Measurements from ENCODE around the gene ZNF780A. TPM values are rescaled to one million over a fixed set of nuclear protein-coding genes. Genes with fewer than 3 reads are reported as not detected.
A peak's percentile ranks its signal among the peaks of the same experiment; 100 is the strongest.

Gene ZNF780A
- total RNA-seq, 1 donor from 2014 or later = 23.8 TPM

DNA sequence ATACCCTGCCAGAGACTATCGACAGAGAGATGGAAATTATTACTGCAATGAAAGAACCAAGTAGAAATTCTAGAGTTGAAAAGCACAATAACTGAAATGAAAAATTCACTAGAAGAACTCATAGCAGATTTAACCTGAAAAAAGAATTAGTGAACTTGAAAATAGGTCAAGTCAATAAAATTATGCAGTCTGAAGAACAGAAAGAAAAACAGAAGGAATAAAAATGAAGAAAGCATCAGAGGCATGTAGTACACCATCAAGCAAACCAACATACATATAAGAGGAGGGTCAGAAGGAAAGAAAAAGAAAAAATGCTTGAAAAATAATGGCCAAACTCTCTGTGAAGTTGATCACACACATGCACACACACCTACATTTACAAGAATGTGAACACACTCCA is 31.1 kb downstream of the ZNF780A start:
- H3K4me3 Mint-ChIP-seq = no peak overlapping the region
- no peak overlapping the region for H3K27ac Mint-ChIP-seq
- TF ChIP-seq, protein P1, sequence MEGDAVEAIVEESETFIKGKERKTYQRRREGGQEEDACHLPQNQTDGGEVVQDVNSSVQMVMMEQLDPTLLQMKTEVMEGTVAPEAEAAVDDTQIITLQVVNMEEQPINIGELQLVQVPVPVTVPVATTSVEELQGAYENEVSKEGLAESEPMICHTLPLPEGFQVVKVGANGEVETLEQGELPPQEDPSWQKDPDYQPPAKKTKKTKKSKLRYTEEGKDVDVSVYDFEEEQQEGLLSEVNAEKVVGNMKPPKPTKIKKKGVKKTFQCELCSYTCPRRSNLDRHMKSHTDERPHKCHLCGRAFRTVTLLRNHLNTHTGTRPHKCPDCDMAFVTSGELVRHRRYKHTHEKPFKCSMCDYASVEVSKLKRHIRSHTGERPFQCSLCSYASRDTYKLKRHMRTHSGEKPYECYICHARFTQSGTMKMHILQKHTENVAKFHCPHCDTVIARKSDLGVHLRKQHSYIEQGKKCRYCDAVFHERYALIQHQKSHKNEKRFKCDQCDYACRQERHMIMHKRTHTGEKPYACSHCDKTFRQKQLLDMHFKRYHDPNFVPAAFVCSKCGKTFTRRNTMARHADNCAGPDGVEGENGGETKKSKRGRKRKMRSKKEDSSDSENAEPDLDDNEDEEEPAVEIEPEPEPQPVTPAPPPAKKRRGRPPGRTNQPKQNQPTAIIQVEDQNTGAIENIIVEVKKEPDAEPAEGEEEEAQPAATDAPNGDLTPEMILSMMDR (IDR thresholded peaks at IDR 0.05) = no peak
- ATAC-seq (ENCODE audit: low read depth) (no peak), DNase-seq (no peak)
- peaks cover 23% of the 10 kb centered on the region for H3K4me1 Mint-ChIP-seq
- intact Hi-C loops (cut with micrococcal nuclease) = no loop called here
- peaks cover 6% of the 10 kb centered on the region for H3K27me3 Mint-ChIP-seq
- ChIA-PET POLR2A (no interaction called here), CTCF (no interaction called here)
- peaks cover 18% of the 10 kb centered on the region for H3K36me3 Mint-ChIP-seq (ENCODE audit: low read depth)
- H3K9me3 Mint-ChIP-seq = peaks cover 26% of the 10 kb centered on the region

DNA sequence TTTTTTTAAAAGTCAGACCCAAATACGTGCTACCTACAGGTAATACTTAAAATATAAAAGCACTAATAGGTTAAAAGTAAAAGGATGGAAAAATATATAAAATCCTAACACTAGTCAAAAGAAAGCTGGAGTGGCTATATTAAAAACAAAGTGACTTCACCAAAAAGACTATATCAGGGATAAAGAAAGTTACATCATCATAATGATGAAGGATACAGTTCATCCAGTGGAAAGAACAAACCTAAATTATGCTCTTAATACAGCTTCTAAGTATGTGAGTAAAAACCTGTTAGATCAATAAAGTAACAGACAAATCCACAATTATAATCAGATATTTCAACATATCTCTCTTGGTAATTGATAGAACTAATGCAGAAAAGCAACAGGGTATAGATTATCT is 33.6 kb downstream of the ZNF780A start:
- DNase-seq = no peak
- POLR2A ChIA-PET = interaction anchor here (2.3 to 2.8 kb wide), 2 partner anchors 33 to 60 kb away, joined by 19 to 22 read pairs; partner anchors contain the start of genes ZNF546 and ZNF780A
- H3K4me1 Mint-ChIP-seq = peaks cover 45% of the 10 kb centered on the region
- H3K9me3 Mint-ChIP-seq = peaks cover 21% of the 10 kb centered on the region
- no peak for ATAC-seq (ENCODE audit: low read depth)
- peak overlapping the region; percentile 100 for H3K4me3 Mint-ChIP-seq
- no peak overlapping the region for H3K27ac Mint-ChIP-seq
- TF ChIP-seq, protein P1 (IDR thresholded peaks at IDR 0.05) = no peak
- intact Hi-C loops (cut with micrococcal nuclease) = no loop called here
- H3K36me3 Mint-ChIP-seq (ENCODE audit: low read depth) = peaks cover 21% of the 10 kb centered on the region
- H3K27me3 Mint-ChIP-seq = peaks cover 6% of the 10 kb centered on the region
- CTCF ChIA-PET = interaction anchor here (2.8 kb wide), 1 partner anchor 86 kb away, joined by 8 read pairs; the partner anchor contains the start of gene PSMC4

DNA sequence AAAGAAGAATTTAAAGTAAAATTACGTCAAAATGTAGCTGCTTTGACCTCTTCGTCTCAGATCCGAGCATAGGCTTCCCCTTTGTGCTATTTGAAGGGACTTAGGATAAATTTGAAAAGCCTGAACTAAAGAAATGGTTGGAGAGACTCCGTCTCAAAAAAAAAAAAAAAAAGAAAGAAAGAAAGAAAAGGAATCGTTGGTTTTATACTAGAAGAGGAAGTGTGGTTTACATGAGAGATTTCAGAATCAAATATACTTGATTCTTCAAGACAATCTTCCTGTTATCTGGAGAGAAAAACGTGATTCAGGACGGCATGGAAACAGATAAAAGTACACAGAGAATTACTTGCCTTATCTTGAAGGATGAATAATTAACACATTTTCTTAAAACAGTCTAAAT is 34.2 kb downstream of the ZNF780A start:
- Mint-ChIP-seq H3K27me3 (peaks cover 6% of the 10 kb centered on the region), H3K4me3 (peak overlapping the region; percentile 100), H3K36me3 (ENCODE audit: low read depth) (peaks cover 23% of the 10 kb centered on the region), H3K27ac (peak overlapping the region; percentile 98), H3K9me3 (peaks cover 23% of the 10 kb centered on the region), H3K4me1 (peaks cover 48% of the 10 kb centered on the region)
- POLR2A ChIA-PET = interaction anchor here (0.7 to 2.8 kb wide), 9 partner anchors 10 to 409 kb away, joined by 3 to 22 read pairs (median 4); partner anchors contain the start of genes AKT2, BLVRB, PSMC4 and ZNF546
- DNase-seq (no peak), ATAC-seq (ENCODE audit: low read depth) (no peak)
- intact Hi-C loops (cut with micrococcal nuclease) = loop anchor here (1.0 kb wide), 3 partner anchors 34 to 85 kb away; partner anchors contain the start of genes PSMC4, ZNF546 and ZNF780A
- CTCF ChIA-PET = interaction anchor here (1.7 to 2.8 kb wide), 2 partner anchors 85 to 87 kb away, joined by 5 to 8 read pairs; partner anchors contain the start of gene PSMC4
- TF ChIP-seq, protein P1 (IDR thresholded peaks at IDR 0.05) = no peak

DNA sequence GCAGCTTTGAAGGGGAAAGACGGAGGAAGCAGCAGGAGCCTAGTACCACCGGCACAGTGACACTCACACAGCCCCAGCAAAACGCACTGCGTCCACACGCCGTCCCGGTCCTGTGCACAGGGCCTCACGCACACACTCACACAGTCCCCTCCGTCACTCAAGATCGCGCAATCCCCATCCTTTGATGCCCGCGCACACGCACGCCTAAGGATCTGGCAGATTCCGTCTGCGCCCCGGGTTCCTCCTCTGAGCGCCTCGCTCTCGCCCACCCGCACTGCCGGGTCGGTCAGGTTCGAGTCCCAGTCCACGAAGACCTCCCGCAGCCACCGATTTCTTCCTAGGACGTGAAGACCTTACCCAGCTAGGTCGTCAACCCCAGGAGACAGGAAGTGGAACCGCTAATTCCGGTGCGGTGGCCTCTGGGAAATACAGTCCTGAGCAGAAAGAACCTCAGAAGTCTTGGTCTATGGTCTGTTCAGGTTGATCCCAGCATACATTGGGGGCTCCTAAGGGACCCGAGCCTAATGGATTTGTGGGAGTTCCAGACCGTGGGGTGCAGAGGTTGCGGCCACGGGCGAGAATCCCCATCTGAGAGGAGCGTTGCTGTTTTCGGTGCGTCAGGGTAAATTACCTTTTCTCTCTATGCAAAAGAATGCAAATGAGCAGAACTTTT is 34.8 kb downstream of the ZNF780A start, which contains the start of gene ZNF780B:
Gene ZNF780B (minus strand): TSS at position 400 of the 673 bp plus-strand sequence. CDS start 5,899 bp downstream, outside the sequence.
- TF ChIP-seq, protein P1 (IDR thresholded peaks at IDR 0.05) = no peak
- peak; percentile 67 for DNase-seq
- peak within 1 kb of the TSS; percentile 98 for H3K27ac Mint-ChIP-seq
- H3K27me3 Mint-ChIP-seq = peaks cover 6% of the 10 kb centered on the region
- ChIA-PET POLR2A (interaction anchor here (0.5 to 2.8 kb wide), 10 partner anchors 10 to 410 kb away, joined by 3 to 22 read pairs (median 4); partner anchors contain the start of genes AKT2, BLVRB, PSMC4 and ZNF546), CTCF (interaction anchor here (1.7 to 2.8 kb wide), 2 partner anchors 85 to 86 kb away, joined by 5 to 8 read pairs; partner anchors contain the start of gene PSMC4)
- H3K36me3 Mint-ChIP-seq (ENCODE audit: low read depth) = peaks cover 24% of the 10 kb centered on the region
- peaks cover 48% of the 10 kb centered on the region for H3K4me1 Mint-ChIP-seq
- H3K9me3 Mint-ChIP-seq = peaks cover 23% of the 10 kb centered on the region
- peak within 1 kb of the TSS; percentile 100 for H3K4me3 Mint-ChIP-seq
- ATAC-seq (ENCODE audit: low read depth) = peak; percentile 90
- intact Hi-C loops (cut with micrococcal nuclease) = loop anchor here (1.0 kb wide), 3 partner anchors 34 to 85 kb away; partner anchors contain the start of genes PSMC4, ZNF546 and ZNF780A

DNA sequence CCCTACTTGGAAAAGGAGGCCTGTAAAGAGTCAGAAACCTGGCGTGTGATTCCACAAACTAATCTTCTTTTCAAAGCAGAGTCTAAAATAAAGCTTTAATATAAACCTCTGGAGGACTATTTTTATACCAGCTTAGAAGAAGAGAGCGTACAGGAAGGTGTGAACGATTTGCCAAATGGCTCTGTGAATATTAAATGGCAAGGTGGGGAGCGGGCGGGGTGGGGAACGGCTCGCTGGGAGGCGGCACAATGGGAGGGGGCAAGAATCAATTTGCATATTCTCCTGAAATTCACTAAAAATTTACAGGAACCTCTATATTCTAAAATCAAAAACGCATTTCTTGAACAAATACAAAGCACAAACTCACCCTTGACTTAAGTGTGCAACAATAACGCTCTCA is 35.7 kb downstream of the ZNF780A start:
- intact Hi-C loops (cut with micrococcal nuclease) = no loop called here
- Mint-ChIP-seq H3K4me1 (peaks cover 48% of the 10 kb centered on the region), H3K27ac (peak overlapping the region; percentile 98)

More for the DNA sequence above, 35.7 kb downstream of the ZNF780A start:
- peaks cover 31% of the 10 kb centered on the region for H3K36me3 Mint-ChIP-seq (ENCODE audit: low read depth)
- POLR2A ChIA-PET = interaction anchor here (0.6 to 2.8 kb wide), 5 partner anchors 11 to 230 kb away, joined by 3 to 22 read pairs (median 6); partner anchors contain the start of genes AKT2, ZNF546 and ZNF780A
- CTCF ChIA-PET = interaction anchor here (1.7 to 2.8 kb wide), 2 partner anchors 84 to 85 kb away, joined by 5 to 8 read pairs; partner anchors contain the start of gene PSMC4
- TF ChIP-seq, protein P1 (IDR thresholded peaks at IDR 0.05) = no peak
- peaks cover 6% of the 10 kb centered on the region for H3K27me3 Mint-ChIP-seq
- H3K9me3 Mint-ChIP-seq = peaks cover 22% of the 10 kb centered on the region
- DNase-seq = no peak
- ATAC-seq (ENCODE audit: low read depth) = no peak
- peak overlapping the region; percentile 100 for H3K4me3 Mint-ChIP-seq
